Osteoblast (primary cell): Measurements from ENCODE around the gene SEMA3G. TPM values are rescaled to one million over a fixed set of nuclear protein-coding genes. Genes with fewer than 3 reads are reported as not detected.

Experiments used
- DNase-seq: peaks from one replicate; pipeline ENCODE4 v3.0.0; 2011; ENCODE audit warnings: low spot score, mixed read lengths; ENCODE audit not compliant: insufficient read length; ENCODE audit errors: missing footprints
- H2AFZ ChIP-seq: 2 replicates; pipeline ENCODE4 v1.6.0; 2011; ENCODE audit warnings: mild to moderate bottlenecking, low read length
- H3K27ac ChIP-seq: 2 replicates; pipeline ENCODE4 v1.5.1; 2011; ENCODE audit warnings: mild to moderate bottlenecking, low read depth, low read length, moderate library complexity
- H3K27me3 ChIP-seq: 2 replicates; pipeline ENCODE4 v1.6.0; 2012; ENCODE audit warnings: mild to moderate bottlenecking, control low read depth, inconsistent platforms, low read length, moderate library complexity; ENCODE audit not compliant: insufficient read depth
- H3K36me3 ChIP-seq: 2 replicates; pipeline ENCODE4 v1.5.1; 2011; ENCODE audit warnings: mild to moderate bottlenecking, low read length, control low read depth, moderate library complexity; ENCODE audit not compliant: insufficient read depth
- H3K4me1 ChIP-seq: 2 replicates; pipeline ENCODE4 v1.5.1; 2011; ENCODE audit warnings: mild to moderate bottlenecking, low read length, control low read depth, moderate library complexity; ENCODE audit not compliant: insufficient read depth
- H3K4me2 ChIP-seq: 2 replicates; pipeline ENCODE4 v1.6.0; 2011; ENCODE audit warnings: mild to moderate bottlenecking, low read length; ENCODE audit not compliant: insufficient read depth
- H3K4me3 ChIP-seq: fragments of 200-600 bp; sonication (generic); 3 replicates; pipeline ENCODE4 v1.5.1; 2012; ENCODE audit warnings: mild to moderate bottlenecking, low read length, inconsistent platforms; ENCODE audit not compliant: insufficient read depth
- H3K79me2 ChIP-seq: 2 replicates; pipeline ENCODE4 v1.6.0; 2012; ENCODE audit warnings: mild to moderate bottlenecking, low read length, control low read depth, inconsistent platforms; ENCODE audit not compliant: insufficient read depth
- H3K9me3 ChIP-seq: 2 replicates; pipeline ENCODE4 v1.5.1; 2011; ENCODE audit warnings: low read depth, low read length, control low read depth
- H4K20me1 ChIP-seq: 2 replicates; pipeline ENCODE4 v1.6.0; 2012; ENCODE audit warnings: mild to moderate bottlenecking, low read length, control low read depth; ENCODE audit not compliant: insufficient read depth
- CTCF ChIP-seq: IDR thresholded peaks from 2 replicates; pipeline ENCODE4 v1.5.1; 2011; ENCODE audit warnings: mild to moderate bottlenecking, low read depth, low read length, moderate library complexity; ENCODE audit errors: extremely low read depth
- total RNA-seq: library from RNA; depleted of rRNA; stranded (reverse); fragments of >200 nt; gene quantifications from 2 replicates; pipeline ENCODE4 v1.2.3, GENCODE V29; 2012

The SEMA3G gene
- total RNA-seq, 1 donor, result not detected

GRCh38 chr3:52451237-52452083 is 6.6 kb upstream of the SEMA3G start:
- Histone ChIP-seq H3K27ac (no peak overlapping the region), H4K20me1 (peaks cover 3% of the 10 kb centered on the region), H3K27me3 (no peaks in the 10 kb centered on the region), H3K4me2 (no peak overlapping the region), H3K9me3 (no peaks in the 10 kb centered on the region), H3K79me2 (peaks cover 14% of the 10 kb centered on the region), H3K4me1 (peaks cover 9% of the 10 kb centered on the region), H3K36me3 (no peaks in the 10 kb centered on the region), H2AFZ (no peak overlapping the region), H3K4me3 (no peak overlapping the region)
- no peak for TF ChIP-seq CTCF
- DNase-seq, result peak; percentile 76

GRCh38 chr3:52450489-52451236 is 5.8 kb upstream of the SEMA3G start:
- Histone ChIP-seq H3K4me2 (no peak overlapping the region), H3K36me3 (no peaks in the 10 kb centered on the region), H2AFZ (no peak overlapping the region), H3K27ac (no peak overlapping the region), H3K9me3 (no peaks in the 10 kb centered on the region), H3K79me2 (peaks cover 6% of the 10 kb centered on the region), H4K20me1 (no peaks in the 10 kb centered on the region), H3K4me3 (no peak overlapping the region), H3K4me1 (peaks cover 6% of the 10 kb centered on the region), H3K27me3 (no peaks in the 10 kb centered on the region)
- DNase-seq, result peak; percentile 81
- TF ChIP-seq CTCF, result no peak

- H3K79me2 ChIP-seq, result no peaks in the 10 kb centered on the region
- no peak overlapping the region for H3K4me3 ChIP-seq
- no peak overlapping the region for H3K27ac ChIP-seq
- no peaks in the 10 kb centered on the region for H4K20me1 ChIP-seq
- H3K9me3 ChIP-seq, result no peaks in the 10 kb centered on the region
- H3K36me3 ChIP-seq, result no peaks in the 10 kb centered on the region
- H2AFZ ChIP-seq, result no peak overlapping the region
- H3K27me3 ChIP-seq, result no peaks in the 10 kb centered on the region
- no peaks in the 10 kb centered on the region for H3K4me1 ChIP-seq
- peak; percentile 65 for DNase-seq
- TF ChIP-seq CTCF, result no peak
- H3K4me2 ChIP-seq, result no peak overlapping the region
These were observed 2.8 kb upstream of the SEMA3G start for GRCh38 chr3:52447512-52448355.
